B cell (primary cell): ENCODE data around the gene TMEM141. TPM values are rescaled to one million over a fixed set of nuclear protein-coding genes. Genes with fewer than 3 reads are reported as not detected.

ENCODE experiments used
- ATAC-seq: fragments of 200-7000 bp; cut with Tn5 transposase; one replicate; pipeline ENCODE4 v1.10.0; 2021; ENCODE audit warnings: low read depth, mild to moderate bottlenecking, moderate number of reproducible peaks, moderate library complexity
- CTCF ChIA-PET: fragments of 350-600 bp; sonication (Branson Sonifier 250); formaldehyde crosslinking; loops from one replicate; lab custom pipeline; 2021; ENCODE audit warnings: antibody characterized with exemption, inconsistent platforms; lab: Charles Lee
- POLR2A ChIA-PET: fragments of 350-600 bp; sonication (Branson Sonifier 250); formaldehyde crosslinking; loops from one replicate; lab custom pipeline; 2021; ENCODE audit warnings: antibody characterized with exemption; lab: Charles Lee
- DNase-seq: peaks from one replicate; pipeline ENCODE4 v3.0.0; 2013
- H2AFZ ChIP-seq: 2 replicates; pipeline ENCODE4 v1.6.1; 2012; ENCODE audit warnings: mild to moderate bottlenecking, low read depth, low read length; ENCODE audit not compliant: insufficient read depth, poor library complexity, severe bottlenecking
- H3K27ac ChIP-seq, 2 donors: 1 replicate in 1 of 2; 2 replicates in 1 of 2; pipeline ENCODE4 v1.5.1; 2012 to 2013; ENCODE audit warnings: low read length in 2 of 2, mild to moderate bottlenecking in 2 of 2, moderate library complexity in 1 of 2
- H3K27me3 ChIP-seq, 4 experiments: fragments of 200-600 bp in 1 of 4; sonication (generic) in 1 of 4; replicated peaks in 1 of 4; 1 replicate in 2 of 4; 2 replicates in 2 of 4; pipeline versions ENCODE4 v1.6.1 to v1.7.0; 2013 to 2016; ENCODE audit warnings: low read length in 3 of 4, mild to moderate bottlenecking in 2 of 4, mixed read lengths in 1 of 4, moderate library complexity in 1 of 4; ENCODE audit not compliant: insufficient read depth in 4 of 4, control insufficient read depth in 3 of 4; ENCODE audit errors: control extremely low read depth in 1 of 4
- H3K36me3 ChIP-seq, 2 experiments: replicated peaks in 1 of 2; 1 replicate in 1 of 2; 2 replicates in 1 of 2; pipeline versions ENCODE4 v1.6.1 to v1.7.1; 2013; ENCODE audit warnings: low read length in 1 of 2; ENCODE audit not compliant: insufficient read depth in 2 of 2, control insufficient read depth in 1 of 2; ENCODE audit errors: control extremely low read depth in 1 of 2, extremely low read depth in 1 of 2
- H3K4me1 ChIP-seq, 2 donors: fragments of 200-600 bp in 1 of 2; sonication (generic) in 1 of 2; 1 replicate in 1 of 2; 2 replicates in 1 of 2; pipeline versions ENCODE4 v1.5.1 to v1.6.1; 2013 to 2017; ENCODE audit warnings: low read length in 2 of 2; ENCODE audit not compliant: control insufficient read depth in 2 of 2, insufficient read depth in 2 of 2
- H3K4me2 ChIP-seq: replicated peaks from 2 replicates; pipeline ENCODE3; 2012; ENCODE audit warnings: mild to moderate bottlenecking, low read depth, low read length; ENCODE audit not compliant: poor library complexity, severe bottlenecking
- H3K4me3 ChIP-seq, 5 experiments: fragments of 200-600 bp in 1 of 5; sonication (generic) in 1 of 5; 1 replicate in 3 of 5; 2 replicates in 2 of 5; pipeline versions ENCODE4 v1.5.1 to v1.7.0; 2011 to 2016; ENCODE audit warnings: low read length in 4 of 5, mild to moderate bottlenecking in 4 of 5, low read depth in 2 of 5, control low read depth in 1 of 5, moderate library complexity in 1 of 5; ENCODE audit not compliant: insufficient read depth in 1 of 5; ENCODE audit errors: control extremely low read depth in 1 of 5, extremely low read depth in 1 of 5
- H3K79me2 ChIP-seq: fragments of 200-600 bp; sonication (generic); one replicate; pipeline ENCODE4 v1.6.0; 2016; ENCODE audit warnings: low read length; ENCODE audit not compliant: control insufficient read depth, insufficient read depth
- H3K9ac ChIP-seq: fragments of 200-600 bp; sonication (generic); 2 replicates; pipeline ENCODE4 v1.6.1; 2017; ENCODE audit warnings: mild to moderate bottlenecking, low read length, moderate library complexity
- H3K9me3 ChIP-seq, 3 donors: one replicate each; pipeline versions ENCODE4 v1.6.1 to v1.7.1; 2013; ENCODE audit warnings: low read length in 2 of 3; ENCODE audit not compliant: control insufficient read depth in 2 of 3, insufficient read depth in 1 of 3; ENCODE audit errors: control extremely low read depth in 1 of 3
- H4K20me1 ChIP-seq: 2 replicates; pipeline ENCODE4 v1.6.0; 2012; ENCODE audit warnings: mild to moderate bottlenecking, low read length; ENCODE audit not compliant: insufficient read depth, control insufficient read depth, poor library complexity, severe bottlenecking
- H3K27ac Mint-ChIP-seq: one replicate; pipeline ENCODE4 v1.8.0; 2021; ENCODE audit warnings: mixed read lengths
- H3K27me3 Mint-ChIP-seq: one replicate; pipeline ENCODE4 v1.8.0; 2021; ENCODE audit warnings: mixed read lengths
- H3K4me1 Mint-ChIP-seq: one replicate; pipeline ENCODE4 v1.8.0; 2021; ENCODE audit warnings: mixed read lengths
- H3K4me3 Mint-ChIP-seq: one replicate; pipeline ENCODE4 v1.8.0; 2021; ENCODE audit warnings: mixed read lengths
- H3K9me3 Mint-ChIP-seq: one replicate; pipeline ENCODE4 v1.8.0; 2022; ENCODE audit warnings: mixed read lengths; ENCODE audit not compliant: insufficient read depth
- CTCF ChIP-seq: fragments of 200-600 bp; IDR thresholded peaks from one replicate; pipeline ENCODE4 v1.8.0; 2022; ENCODE audit warnings: antibody characterized with exemption, mild to moderate bottlenecking
- EZH2 ChIP-seq: IDR thresholded peaks from 2 replicates; pipeline ENCODE4 v1.6.1; 2012; ENCODE audit warnings: borderline replicate concordance, low read depth, mild to moderate bottlenecking, moderate library complexity, low read length; ENCODE audit not compliant: insufficient read depth, poor library complexity, severe bottlenecking
- WGBS: methylation state at CpG from one replicate; pipeline ENCODE4 v1.1.5; 2013; ENCODE audit warnings: missing lambda C conversion rate; ENCODE audit not compliant: insufficient coverage; 5-methylcytosine and 5-hydroxymethylcytosine counted together
- intact Hi-C: fragments of 100-400 bp; cut with micrococcal nuclease; formaldehyde crosslinking; loops from one replicate; pipeline ENCODE4 v1.10.0; 2022
- polyA plus RNA-seq: library from polyadenylated mRNA; depleted of rRNA; stranded (reverse); fragments of >200 nt; gene quantifications from 2 replicates; pipeline ENCODE4 v1.2.3, GENCODE V29; 2012
- total RNA-seq, 2 donors: library from RNA; stranded (reverse); fragments of 120-200 nt in 1 of 2; gene quantifications; 1 replicate in 1 of 2; 2 replicates in 1 of 2; pipeline versions ENCODE4 v1.2.3 to v1.2.4, GENCODE V29; 2013 to 2022

The TMEM141 gene
- total and polyA plus RNA-seq, 2 donors (not counting 1 experiment from before 2014, with no cell fraction given): 35.7 to 60.8 TPM

- intact Hi-C loops: loop anchor here (10.0 kb wide), 1 partner anchor 207 kb away; the partner anchor contains the start of gene NOTCH1
- Histone ChIP-seq H2AFZ (no peak overlapping the region), H3K79me2 (no peaks in the 10 kb centered on the region), H3K27ac (no peak overlapping the region), H3K4me1 (peaks cover 47 to 72% of the 10 kb centered on the region in 2 donors), H3K9me3 (peaks cover 4 to 56% (median 29%) of the 10 kb centered on the region in 3 donors), H4K20me1 (no peaks in the 10 kb centered on the region), H3K4me3 (no peak overlapping the region), H3K9ac (no peak overlapping the region), H3K4me2 (no peak overlapping the region), H3K27me3 (no peaks in the 10 kb centered on the region), H3K36me3 (no peaks in the 10 kb centered on the region)
- Mint-ChIP-seq H3K9me3 (peaks cover 5% of the 10 kb centered on the region), H3K27me3 (no peaks in the 10 kb centered on the region), H3K4me1 (peaks cover 62% of the 10 kb centered on the region), H3K27ac (peak overlapping the region; percentile 96), H3K4me3 (no peak overlapping the region)
- TF ChIP-seq EZH2 (no peak), CTCF (no peak)
- no peak for DNase-seq
- CTCF ChIA-PET: no interaction called here
- ATAC-seq: no peak
- POLR2A ChIA-PET: interaction anchor here (0.6 to 5.9 kb wide), 3 partner anchors 11 to 32 kb away, joined by 3 to 60 read pairs (median 3); no protein-coding TSS in a partner anchor
Measured at GRCh38 chr9:136751814-136752213, 39.3 kb upstream of the TMEM141 start.

- Mint-ChIP-seq H3K27ac (peak overlapping the region; percentile 74), H3K4me1 (peaks cover 62% of the 10 kb centered on the region), H3K27me3 (no peaks in the 10 kb centered on the region), H3K9me3 (peaks cover 5% of the 10 kb centered on the region), H3K4me3 (no peak overlapping the region)
- Histone ChIP-seq H2AFZ (no peak overlapping the region), H3K9me3 (peaks cover 4 to 72% (median 29%) of the 10 kb centered on the region in 3 donors), H3K27ac (peak overlapping the region; percentile 54 to 61), H4K20me1 (no peaks in the 10 kb centered on the region), H3K36me3 (no peaks in the 10 kb centered on the region), H3K4me1 (peaks cover 55 to 73% of the 10 kb centered on the region in 2 donors), H3K4me3 (no peak overlapping the region), H3K9ac (no peak overlapping the region), H3K27me3 (no peaks in the 10 kb centered on the region), H3K4me2 (peak overlapping the region; percentile 60), H3K79me2 (no peaks in the 10 kb centered on the region)
- ATAC-seq: no peak
- POLR2A ChIA-PET: interaction anchor here (1.0 to 2.7 kb wide), 5 partner anchors 8 to 26 kb away, joined by 4 to 11 read pairs (median 7); partner anchors contain the start of gene LCN10
- whole genome bisulfite sequencing: 76% methylated on average over 30 of the region's 31 CpGs
- TF ChIP-seq CTCF: no peak
- no peak for TF ChIP-seq EZH2
- intact Hi-C loops: loop anchor here (10.0 kb wide), 1 partner anchor 209 kb away; the partner anchor contains the start of gene NOTCH1
- DNase-seq: peak; percentile 37
- CTCF ChIA-PET: interaction anchor here (2.6 kb wide), 1 partner anchor 26 kb away, joined by 14 read pairs; no protein-coding TSS in a partner anchor
Measured at GRCh38 chr9:136753371-136754058, 37.6 kb upstream of the TMEM141 start.
